ENCODE data around the gene LRIT1.

Gene LRIT1

GRCh38 chr10:84227810-84228209 lies 13.5 kb downstream of the LRIT1 start (continued):
- TF ChIP-seq TSHZ2 (CRISPR knock-in tag; IDR thresholded peaks at IDR 0.05) (no peak), ZNF8 (CRISPR knock-in tag; IDR thresholded peaks at IDR 0.05) (no peak), ZC3H10 (CRISPR knock-in tag; IDR thresholded peaks at IDR 0.05) (no peak)

- ATAC-seq: no peak
- TF ChIP-seq CREB5 (CRISPR knock-in tag; IDR thresholded peaks at IDR 0.05; ENCODE audit: low read depth): no peak
- TF ChIP-seq RARB (CRISPR knock-in tag; IDR thresholded peaks at IDR 0.05): no peak
- TF ChIP-seq PPARA (CRISPR knock-in tag; IDR thresholded peaks at IDR 0.05; ENCODE audit: borderline replicate concordance): no peak
- no peak for TF ChIP-seq TOX (CRISPR knock-in tag; IDR thresholded peaks at IDR 0.05; ENCODE audit: borderline replicate concordance)
- TF ChIP-seq ZNF70 (CRISPR knock-in tag; IDR thresholded peaks at IDR 0.05): no peak
Measured at GRCh38 chr10:84226616-84227015, 14.7 kb downstream of the LRIT1 start.

GRCh38 chr10:84225427-84226173 lies 15.7 kb downstream of the LRIT1 start, which contains the start of gene LRIT2:
LRIT2 (minus strand) TSS chr10:84225544; CDS start chr10:84225520, 24 bp downstream.
- no peak for TF ChIP-seq ZNF8 (CRISPR knock-in tag; IDR thresholded peaks at IDR 0.05)
- no peak for TF ChIP-seq RARB (CRISPR knock-in tag; IDR thresholded peaks at IDR 0.05)
- TF ChIP-seq PATZ1 (CRISPR knock-in tag; IDR thresholded peaks at IDR 0.05; ENCODE audit: borderline replicate concordance): no peak
- no peak for TF ChIP-seq OSR1 (CRISPR knock-in tag; IDR thresholded peaks at IDR 0.05)
- TF ChIP-seq ZFP30 (CRISPR knock-in tag; IDR thresholded peaks at IDR 0.05): no peak
- TF ChIP-seq CSRNP3 (CRISPR knock-in tag; IDR thresholded peaks at IDR 0.05): no peak
- no peak for TF ChIP-seq ZFP3 (CRISPR knock-in tag; IDR thresholded peaks at IDR 0.05)
- ATAC-seq: no peak

- no peak for TF ChIP-seq ARNTL (CRISPR knock-in tag; IDR thresholded peaks at IDR 0.05; ENCODE audit: borderline replicate concordance, low read depth)
- ATAC-seq: no peak
Measured at GRCh38 chr10:84224411-84225028, 16.8 kb downstream of the LRIT1 start.

- no peak for ATAC-seq
- TF ChIP-seq ZC3H10 (CRISPR knock-in tag; IDR thresholded peaks at IDR 0.05) (no peak), ARNTL (CRISPR knock-in tag; IDR thresholded peaks at IDR 0.05; ENCODE audit: borderline replicate concordance, low read depth) (no peak), ESRRG (CRISPR knock-in tag; IDR thresholded peaks at IDR 0.05) (no peak), BACH2 (CRISPR knock-in tag; IDR thresholded peaks at IDR 0.05; ENCODE audit: borderline replicate concordance) (no peak), ZFP3 (CRISPR knock-in tag; IDR thresholded peaks at IDR 0.05) (no peak), ZNF70 (CRISPR knock-in tag; IDR thresholded peaks at IDR 0.05) (no peak), CSRNP3 (CRISPR knock-in tag; IDR thresholded peaks at IDR 0.05) (no peak), ZFP30 (CRISPR knock-in tag; IDR thresholded peaks at IDR 0.05) (no peak), CSDC2 (CRISPR knock-in tag; IDR thresholded peaks at IDR 0.05) (no peak), RARB (CRISPR knock-in tag; IDR thresholded peaks at IDR 0.05) (no peak), POU6F1 (CRISPR knock-in tag; IDR thresholded peaks at IDR 0.05; ENCODE audit: borderline replicate concordance, low read depth) (no peak), TOX (CRISPR knock-in tag; IDR thresholded peaks at IDR 0.05; ENCODE audit: borderline replicate concordance) (no peak), ISL1 (CRISPR knock-in tag; IDR thresholded peaks at IDR 0.05) (no peak), TCF4 (CRISPR knock-in tag; IDR thresholded peaks at IDR 0.05; ENCODE audit: borderline replicate concordance) (no peak), OSR1 (CRISPR knock-in tag; IDR thresholded peaks at IDR 0.05) (no peak), ZNF8 (CRISPR knock-in tag; IDR thresholded peaks at IDR 0.05) (no peak), CREB5 (CRISPR knock-in tag; IDR thresholded peaks at IDR 0.05; ENCODE audit: low read depth) (no peak)
Measured at GRCh38 chr10:84221916-84222315, 19.4 kb downstream of the LRIT1 start.
